ENCODE measurements around the gene TMEM181.
"Not testable (repeated sequence)": the region's sequence is repeated elsewhere in the genome, so short reads cannot be mapped to it uniquely, and the experiment has no call there.

TMEM181 gene

DNA sequence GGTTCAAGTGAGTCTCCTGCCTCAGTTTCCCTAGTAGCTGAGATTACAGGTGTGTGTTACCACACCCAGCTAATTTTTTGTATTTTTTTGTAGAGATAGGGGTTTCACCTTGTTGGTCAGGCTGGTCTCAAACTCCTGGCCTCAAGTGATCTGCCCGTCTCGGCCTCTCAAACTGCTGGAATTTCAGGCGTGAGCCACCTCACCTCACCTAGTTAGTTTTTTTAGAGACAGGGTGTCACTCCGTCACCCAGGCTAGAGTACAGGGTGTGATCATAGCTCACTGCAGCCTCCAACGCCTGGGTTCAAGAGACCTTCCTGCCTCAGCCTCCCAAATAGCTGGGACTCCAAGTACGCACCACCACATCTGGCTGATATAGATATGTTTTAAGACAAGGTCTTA, 112.8 kb downstream of the TMEM181 start:
- H3K36me3 ChIP-seq (ENCODE audit: control insufficient read depth in 1 of 2, insufficient read depth in 2 of 2, low read length in 2 of 2) = no peaks in the 10 kb centered on the region
- no peak overlapping the region for H3K4me3 ChIP-seq (ENCODE audit: low read depth in 1 of 2, low read length in 2 of 2)
- H3K4me1 ChIP-seq (ENCODE audit: control insufficient read depth in 1 of 2, insufficient read depth in 2 of 2, low read length in 2 of 2) = peaks cover 0 to 2% of the 10 kb centered on the region in 2 donors
- no peaks in the 10 kb centered on the region for H3K9me3 ChIP-seq (ENCODE audit: control insufficient read depth in 1 of 2, low read length in 2 of 2)
- no peaks in the 10 kb centered on the region for H3K27me3 ChIP-seq (ENCODE audit: low read depth, low read length)
- H3K27ac ChIP-seq (ENCODE audit: low read length) = no peak overlapping the region

DNA sequence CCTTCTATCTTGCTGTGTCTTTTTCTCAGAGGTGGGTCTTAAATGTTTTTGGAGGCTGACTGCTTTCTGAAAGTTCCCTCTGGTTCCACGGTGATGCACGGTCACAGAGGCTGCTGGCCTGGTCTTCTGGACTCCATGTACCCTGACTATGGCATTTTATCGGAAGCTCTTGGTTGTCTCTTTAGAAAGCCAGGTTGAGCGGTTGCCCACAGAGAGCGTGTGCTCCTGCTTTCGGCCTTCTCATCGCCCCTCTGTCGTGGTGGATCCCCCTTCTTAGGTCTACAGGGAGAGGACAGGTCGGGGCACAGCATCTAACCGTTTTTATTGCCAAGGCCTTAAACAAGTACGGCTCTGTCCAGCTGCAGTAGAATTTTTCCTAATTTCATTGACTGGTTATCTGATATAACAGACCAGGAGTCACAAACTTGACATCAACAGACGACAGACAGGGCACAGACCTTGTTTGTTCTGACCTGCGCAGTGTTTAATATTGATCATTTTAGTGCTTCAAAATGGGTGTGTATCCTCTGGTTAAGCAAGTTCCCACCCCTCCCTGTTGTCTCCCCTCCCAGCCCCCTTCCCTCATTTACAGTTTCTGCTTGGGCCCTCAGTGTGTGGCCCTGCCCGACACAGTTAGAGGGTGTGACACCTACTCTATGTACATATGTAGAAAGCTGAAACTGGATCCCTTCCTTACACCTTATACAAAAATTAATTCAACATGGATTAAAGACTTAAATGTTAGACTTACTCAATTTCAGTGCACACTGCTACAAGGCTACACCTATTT, 114.6 kb downstream of the TMEM181 start:
- H3K4me1 ChIP-seq (ENCODE audit: control insufficient read depth in 1 of 2, insufficient read depth in 2 of 2, low read length in 2 of 2) = no peaks in the 10 kb centered on the region
- H3K4me3 ChIP-seq (ENCODE audit: low read depth in 1 of 2, low read length in 2 of 2) = no peak overlapping the region
- no peaks in the 10 kb centered on the region for H3K9me3 ChIP-seq (ENCODE audit: control insufficient read depth in 1 of 2, low read length in 2 of 2)
- no peaks in the 10 kb centered on the region for H3K36me3 ChIP-seq (ENCODE audit: control insufficient read depth in 1 of 2, insufficient read depth in 2 of 2, low read length in 2 of 2)
- no peaks in the 10 kb centered on the region for H3K27me3 ChIP-seq (ENCODE audit: low read depth, low read length)
- no peak overlapping the region for H3K27ac ChIP-seq (ENCODE audit: low read length)

DNA sequence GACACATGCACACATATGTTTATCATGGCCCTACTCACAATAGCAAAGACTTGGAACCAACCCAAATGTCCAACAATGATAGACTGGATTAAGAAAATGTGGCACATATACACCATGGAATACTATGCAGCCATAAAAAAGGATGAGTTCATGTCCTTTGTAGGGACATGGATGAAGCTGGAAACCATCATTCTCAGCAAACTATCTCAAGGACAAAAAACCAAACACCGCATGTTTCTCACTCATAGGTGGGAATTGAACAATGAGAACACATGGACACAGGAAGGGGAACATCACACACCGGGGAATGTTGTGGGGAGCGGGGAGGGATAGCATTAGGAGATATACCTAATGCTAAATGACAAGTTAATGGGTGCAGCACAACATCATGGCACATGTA, 117.2 kb downstream of the TMEM181 start:
- not testable (repeated sequence) for H3K4me1 ChIP-seq (ENCODE audit: control insufficient read depth in 1 of 2, insufficient read depth in 2 of 2, low read length in 2 of 2); H3K36me3 ChIP-seq (ENCODE audit: control insufficient read depth in 1 of 2, insufficient read depth in 2 of 2, low read length in 2 of 2); H3K27ac ChIP-seq (ENCODE audit: low read length); H3K4me3 ChIP-seq (ENCODE audit: low read depth in 1 of 2, low read length in 2 of 2); H3K27me3 ChIP-seq (ENCODE audit: low read depth, low read length); H3K9me3 ChIP-seq (ENCODE audit: control insufficient read depth in 1 of 2, low read length in 2 of 2)

DNA sequence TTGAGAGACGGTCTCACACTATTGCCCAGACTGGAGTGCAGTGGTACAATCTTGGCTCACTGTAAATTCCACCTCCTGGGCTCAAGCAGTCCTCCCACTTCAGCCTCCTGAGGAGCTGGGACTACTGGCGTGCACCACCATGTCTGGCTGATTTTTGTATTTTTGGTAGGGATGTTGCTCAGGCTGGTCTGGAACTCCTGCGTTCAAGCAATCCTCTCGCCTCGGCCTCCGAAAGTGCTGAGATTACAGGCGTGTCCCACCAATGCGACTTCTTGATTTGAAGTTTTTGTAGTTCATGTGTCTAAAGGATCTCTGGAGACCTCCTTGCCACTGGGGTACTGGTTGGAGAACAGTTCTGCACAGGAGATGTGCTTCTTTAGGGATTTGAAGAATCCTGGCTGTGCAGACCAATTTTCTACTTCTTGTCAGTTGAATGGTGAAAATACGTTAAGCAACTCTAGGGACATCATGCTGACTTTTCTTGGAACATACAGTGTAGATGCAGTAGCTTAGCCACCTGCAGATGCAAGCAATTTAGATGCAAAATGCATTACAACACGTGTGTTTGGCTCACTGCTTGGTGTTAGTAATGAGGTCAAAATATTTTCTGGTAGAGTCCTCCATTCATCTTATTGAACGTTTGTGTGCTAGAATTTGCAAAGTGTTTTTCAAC, 118.2 kb downstream of the TMEM181 start:
- no peak overlapping the region for H3K27ac ChIP-seq (ENCODE audit: low read length)
- no peak overlapping the region for H3K4me3 ChIP-seq (ENCODE audit: low read depth in 1 of 2, low read length in 2 of 2)
- no peaks in the 10 kb centered on the region for H3K27me3 ChIP-seq (ENCODE audit: low read depth, low read length)
- H3K4me1 ChIP-seq (ENCODE audit: control insufficient read depth in 1 of 2, insufficient read depth in 2 of 2, low read length in 2 of 2) = no peaks in the 10 kb centered on the region
- no peaks in the 10 kb centered on the region for H3K9me3 ChIP-seq (ENCODE audit: control insufficient read depth in 1 of 2, low read length in 2 of 2)
- H3K36me3 ChIP-seq (ENCODE audit: control insufficient read depth in 1 of 2, insufficient read depth in 2 of 2, low read length in 2 of 2) = no peaks in the 10 kb centered on the region

DNA sequence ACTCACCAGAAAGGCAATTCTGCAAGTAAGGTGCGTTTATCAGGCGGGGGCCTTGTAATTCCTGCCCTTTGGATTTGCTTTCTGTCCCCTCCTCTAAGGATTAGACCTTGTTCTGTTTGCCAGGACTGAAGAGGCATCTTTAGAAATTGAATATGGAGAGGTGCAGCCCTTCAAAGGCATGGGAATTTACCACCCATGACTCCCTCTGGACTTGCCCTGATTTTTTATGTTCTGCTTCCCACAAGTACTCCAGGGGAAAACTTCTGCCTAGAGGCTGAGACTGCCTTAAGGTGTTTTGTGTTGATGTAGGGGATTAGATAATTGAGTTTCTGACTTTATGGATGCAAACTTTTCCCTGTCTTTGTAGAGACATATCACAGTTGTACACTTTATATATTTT, 120.1 kb downstream of the TMEM181 start:
- no peak overlapping the region for H3K27ac ChIP-seq (ENCODE audit: low read length)
- no peaks in the 10 kb centered on the region for H3K36me3 ChIP-seq (ENCODE audit: control insufficient read depth in 1 of 2, insufficient read depth in 2 of 2, low read length in 2 of 2)
- no peak overlapping the region for H3K4me3 ChIP-seq (ENCODE audit: low read depth in 1 of 2, low read length in 2 of 2)
- H3K9me3 ChIP-seq (ENCODE audit: control insufficient read depth in 1 of 2, low read length in 2 of 2) = no peaks in the 10 kb centered on the region
- no peaks in the 10 kb centered on the region for H3K27me3 ChIP-seq (ENCODE audit: low read depth, low read length)
- H3K4me1 ChIP-seq (ENCODE audit: control insufficient read depth in 1 of 2, insufficient read depth in 2 of 2, low read length in 2 of 2) = no peaks in the 10 kb centered on the region

DNA sequence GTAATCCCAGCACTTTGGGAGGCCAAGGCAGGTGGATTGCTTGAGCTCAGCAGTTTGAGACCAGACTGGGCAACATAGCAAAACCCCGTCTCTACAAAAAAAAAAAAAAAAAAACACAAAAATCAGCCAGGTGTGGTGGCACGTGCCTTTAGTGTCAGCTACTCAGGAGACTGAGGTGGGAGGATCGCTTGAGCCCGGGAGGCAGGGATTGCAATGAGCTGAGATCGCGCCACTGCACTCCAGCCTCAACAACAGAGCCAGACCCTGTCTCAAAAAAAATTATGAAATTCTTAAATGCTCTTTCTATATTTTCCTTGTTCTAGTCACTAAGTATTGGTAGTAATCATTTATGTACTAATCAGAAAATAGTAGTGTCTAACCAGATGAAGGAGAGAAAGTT, 120.6 kb downstream of the TMEM181 start:
- Histone ChIP-seq H3K4me3 (ENCODE audit: low read depth in 1 of 2, low read length in 2 of 2) (no peak overlapping the region), H3K36me3 (ENCODE audit: control insufficient read depth in 1 of 2, insufficient read depth in 2 of 2, low read length in 2 of 2) (no peaks in the 10 kb centered on the region), H3K4me1 (ENCODE audit: control insufficient read depth in 1 of 2, insufficient read depth in 2 of 2, low read length in 2 of 2) (no peaks in the 10 kb centered on the region), H3K27ac (ENCODE audit: low read length) (no peak overlapping the region), H3K27me3 (ENCODE audit: low read depth, low read length) (no peaks in the 10 kb centered on the region), H3K9me3 (ENCODE audit: control insufficient read depth in 1 of 2, low read length in 2 of 2) (no peaks in the 10 kb centered on the region)

DNA sequence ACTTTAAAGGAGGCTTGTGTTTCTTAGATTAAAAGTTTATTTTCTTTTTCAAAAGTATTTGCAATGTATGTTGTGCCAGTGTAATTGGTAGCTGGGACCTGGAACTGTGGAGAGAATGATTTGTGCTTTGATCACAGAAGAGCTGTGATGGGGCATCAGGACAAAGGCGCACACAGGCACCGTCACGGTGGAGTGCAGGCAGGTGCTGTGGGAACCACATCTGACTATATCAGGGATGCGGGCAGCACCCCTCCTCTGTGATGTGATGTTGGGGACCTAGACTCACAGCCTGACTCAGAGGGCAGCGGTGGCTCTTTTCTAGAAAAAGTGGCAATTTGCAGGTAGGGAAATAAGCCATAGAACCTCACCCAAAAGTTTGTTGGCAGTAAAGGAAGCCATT, 124.4 kb downstream of the TMEM181 start:
- Histone ChIP-seq H3K4me3 (ENCODE audit: low read depth in 1 of 2, low read length in 2 of 2) (no peak overlapping the region), H3K9me3 (ENCODE audit: control insufficient read depth in 1 of 2, low read length in 2 of 2) (no peaks in the 10 kb centered on the region), H3K27me3 (ENCODE audit: low read depth, low read length) (no peaks in the 10 kb centered on the region), H3K27ac (ENCODE audit: low read length) (no peak overlapping the region), H3K36me3 (ENCODE audit: control insufficient read depth in 1 of 2, insufficient read depth in 2 of 2, low read length in 2 of 2) (no peaks in the 10 kb centered on the region), H3K4me1 (ENCODE audit: control insufficient read depth in 1 of 2, insufficient read depth in 2 of 2, low read length in 2 of 2) (peaks cover 0 to 6% of the 10 kb centered on the region in 2 donors)

DNA sequence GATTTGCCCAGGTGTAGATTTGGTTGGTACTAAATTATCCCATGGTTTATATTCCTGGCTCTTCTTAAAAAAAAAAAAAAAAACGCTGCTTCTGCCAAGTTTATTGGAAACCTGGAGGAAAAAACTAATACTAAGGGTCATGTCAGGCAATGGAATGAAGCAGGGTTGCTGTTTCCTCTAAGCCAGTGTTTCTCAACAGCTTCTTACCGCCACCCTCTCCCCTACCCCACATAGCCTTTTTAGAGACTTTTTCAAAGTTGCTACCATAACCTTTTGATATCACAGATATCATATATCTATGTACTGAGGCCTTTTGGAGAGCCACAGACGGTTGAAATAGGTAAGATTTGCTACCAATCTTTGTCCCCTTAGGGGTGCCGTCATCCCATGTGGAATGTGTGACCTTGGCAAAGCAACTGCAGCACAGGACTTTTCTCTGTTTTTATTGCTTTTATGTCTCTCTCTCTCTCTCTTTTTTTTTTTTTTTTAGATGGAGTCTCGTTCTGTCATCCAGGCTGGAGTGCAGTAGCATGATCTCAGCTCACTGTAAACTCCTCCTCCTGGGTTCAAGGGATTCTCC, 124.9 kb downstream of the TMEM181 start:
- Histone ChIP-seq H3K4me3 (ENCODE audit: low read depth in 1 of 2, low read length in 2 of 2) (no peak overlapping the region), H3K27ac (ENCODE audit: low read length) (no peak overlapping the region), H3K36me3 (ENCODE audit: control insufficient read depth in 1 of 2, insufficient read depth in 2 of 2, low read length in 2 of 2) (no peaks in the 10 kb centered on the region), H3K4me1 (ENCODE audit: control insufficient read depth in 1 of 2, insufficient read depth in 2 of 2, low read length in 2 of 2) (peaks cover 0 to 6% of the 10 kb centered on the region in 2 donors), H3K9me3 (ENCODE audit: control insufficient read depth in 1 of 2, low read length in 2 of 2) (no peaks in the 10 kb centered on the region), H3K27me3 (ENCODE audit: low read depth, low read length) (no peaks in the 10 kb centered on the region)

Data from muscle layer of duodenum (tissue), 2 donors.